Activated CD8-positive, alpha-beta memory T cell treated with anti-CD3 and anti-CD28 coated beads, Interleukin-2, amount 50 U/mL, for 48 hours (primary cell): Measurements from ENCODE around the gene CHCHD6.

Source experiments
- DNase-seq: peaks from one replicate; pipeline ENCODE4 v3.0.0-alpha.2; 2020

The CHCHD6 gene

GRCh38 chr3:126703512-126704493 is at the start of gene CHCHD6:
Gene CHCHD6 (plus strand): TSS chr3:126704240. CDS start chr3:126704313, 73 bp downstream.
- DNase-seq = peak; percentile 98

GRCh38 chr3:126654571-126655383 is 49.3 kb upstream of the CHCHD6 start, which contains the start of gene TXNRD3:
Gene TXNRD3 (minus strand): TSS chr3:126655124.
- peak; percentile 89 for DNase-seq

DNA sequence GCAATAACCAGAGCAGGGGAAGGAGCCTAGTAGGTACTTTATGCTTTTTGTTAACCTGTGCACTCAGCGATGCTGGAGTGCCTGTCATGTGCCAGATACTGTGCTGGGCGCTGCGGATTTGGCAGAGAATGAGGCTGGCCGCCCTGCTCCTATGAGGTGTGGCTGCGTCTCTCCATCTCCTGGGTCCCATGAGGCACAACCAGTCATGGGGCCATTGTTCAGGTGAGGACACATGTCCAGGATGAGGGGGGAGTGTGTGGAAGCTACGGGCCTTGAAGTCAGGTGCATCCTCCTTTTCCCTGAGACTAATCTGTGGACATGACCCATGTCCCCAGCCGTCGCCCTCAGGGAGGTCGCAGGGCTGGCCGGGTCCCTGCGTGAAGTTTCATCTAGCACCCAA is 48.2 kb upstream of the CHCHD6 start:
- no peak for DNase-seq

DNA sequence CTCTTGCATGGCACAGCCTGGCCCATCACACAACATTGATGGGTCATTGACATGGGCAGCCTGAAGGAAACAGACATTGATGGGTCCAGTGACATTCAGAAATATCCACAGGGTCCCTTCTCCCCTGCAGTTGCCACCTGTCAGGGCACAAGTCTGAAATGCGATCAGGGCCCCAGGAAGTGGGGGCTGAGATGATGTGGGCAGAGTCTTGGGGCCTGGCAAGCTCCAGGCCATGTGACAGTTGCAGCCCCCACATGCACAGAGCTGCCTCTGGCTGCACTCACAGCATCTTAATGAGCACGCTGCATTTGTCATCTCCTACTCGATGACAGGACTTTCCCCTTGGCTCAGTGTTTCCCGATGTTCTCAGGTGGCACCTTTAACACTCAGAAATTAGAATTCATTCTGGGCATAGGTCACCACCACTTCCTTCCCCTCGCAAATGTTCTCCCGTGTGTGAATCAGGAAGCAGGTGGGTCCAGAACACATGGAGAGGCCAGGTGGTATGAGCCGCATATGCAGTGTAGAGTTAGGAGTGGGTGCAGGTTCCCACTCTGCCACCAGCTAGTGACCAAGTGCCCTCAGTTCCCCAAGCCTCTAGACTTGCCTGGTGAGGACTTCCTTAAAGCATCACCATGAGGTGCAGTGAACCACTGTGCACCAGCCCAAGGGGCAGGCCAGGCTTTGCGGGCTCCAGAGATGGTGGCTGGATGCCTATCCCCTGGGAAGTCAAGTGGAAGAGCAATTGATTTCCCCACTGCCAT is 47.5 kb upstream of the CHCHD6 start:
- no peak for DNase-seq

DNA sequence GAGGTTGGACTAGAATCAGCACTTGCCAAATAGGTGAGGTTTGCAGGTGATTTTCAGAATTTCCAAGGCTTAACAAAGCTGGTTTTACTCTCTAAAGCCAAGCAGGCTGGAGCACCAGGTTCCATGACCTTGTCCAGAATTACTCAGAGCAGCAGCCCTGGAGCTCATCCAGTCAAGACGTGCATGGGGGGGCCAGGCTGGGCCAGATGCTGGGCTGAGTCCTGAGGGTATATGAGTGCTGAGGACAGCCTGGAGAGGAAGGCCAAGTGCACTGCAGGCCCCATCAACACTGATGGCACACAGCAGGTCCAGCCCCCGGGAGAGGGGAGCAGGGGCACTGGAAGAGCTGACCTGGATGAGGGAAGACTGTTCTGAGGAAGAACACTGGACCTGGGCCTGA is 46.1 kb upstream of the CHCHD6 start:
- no peak for DNase-seq

DNA sequence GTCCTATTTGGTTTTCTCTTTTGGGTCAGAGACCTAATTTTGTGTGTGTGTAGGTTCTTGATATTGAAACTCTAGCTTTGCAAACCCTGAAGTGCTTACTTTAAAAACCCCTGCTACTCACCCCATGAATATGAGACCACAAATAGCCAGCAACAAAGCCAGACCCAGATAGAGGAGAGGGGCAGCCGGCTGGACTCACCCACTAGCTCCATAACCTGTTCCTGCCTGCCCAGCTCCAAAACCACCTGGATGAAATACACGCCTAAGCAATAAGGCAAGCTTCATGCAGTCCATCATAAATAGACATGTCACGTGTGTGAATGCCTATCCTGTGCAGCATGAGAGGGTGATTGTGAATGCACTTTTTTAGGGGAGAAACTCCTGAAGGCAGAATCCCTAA is 45.5 kb upstream of the CHCHD6 start:
- no peak for DNase-seq

GRCh38 chr3:126659915-126660886 is 43.8 kb upstream of the CHCHD6 start:
- DNase-seq = no peak

DNA sequence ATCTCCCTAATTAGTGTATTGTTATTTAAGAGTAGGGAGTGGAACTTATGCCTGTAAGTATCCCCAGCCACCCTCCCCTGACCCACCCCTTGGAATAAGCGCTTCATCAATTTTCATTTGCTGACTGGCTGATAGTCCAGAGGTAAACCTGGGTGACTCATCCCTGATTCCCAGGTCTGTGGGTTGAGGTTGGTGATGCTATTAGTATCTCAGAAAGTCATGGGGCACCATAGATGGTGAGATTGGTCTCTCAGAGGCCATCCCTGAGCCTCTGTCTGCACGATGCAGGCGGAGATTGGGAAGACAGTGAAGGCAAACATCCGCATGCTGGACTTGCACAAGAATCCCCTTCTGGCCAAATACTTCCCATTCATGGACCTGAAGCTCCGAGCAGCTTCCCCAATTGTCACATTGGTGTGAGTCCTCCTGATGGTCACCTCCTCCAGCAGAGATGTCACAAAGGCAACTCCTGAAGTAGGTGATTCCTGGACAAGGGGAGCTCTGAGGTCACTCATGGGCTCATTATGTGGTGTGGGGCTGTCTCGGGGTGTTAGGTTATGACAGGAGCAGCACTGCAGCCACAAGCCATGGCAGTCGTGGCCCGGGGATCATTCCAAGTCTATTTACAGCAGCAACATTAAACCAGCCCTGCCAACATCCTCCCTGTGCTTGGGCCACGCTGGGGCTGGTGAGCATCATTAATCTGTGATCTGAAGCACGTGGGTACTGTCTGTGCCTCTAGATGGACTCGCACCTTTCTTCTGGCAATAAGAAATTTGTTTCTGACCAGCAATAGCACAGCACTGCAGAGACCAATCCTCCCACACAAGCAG is 42.3 kb upstream of the CHCHD6 start:
- DNase-seq = no peak

GRCh38 chr3:126663257-126663656 is 40.8 kb upstream of the CHCHD6 start:
- no peak for DNase-seq

DNA sequence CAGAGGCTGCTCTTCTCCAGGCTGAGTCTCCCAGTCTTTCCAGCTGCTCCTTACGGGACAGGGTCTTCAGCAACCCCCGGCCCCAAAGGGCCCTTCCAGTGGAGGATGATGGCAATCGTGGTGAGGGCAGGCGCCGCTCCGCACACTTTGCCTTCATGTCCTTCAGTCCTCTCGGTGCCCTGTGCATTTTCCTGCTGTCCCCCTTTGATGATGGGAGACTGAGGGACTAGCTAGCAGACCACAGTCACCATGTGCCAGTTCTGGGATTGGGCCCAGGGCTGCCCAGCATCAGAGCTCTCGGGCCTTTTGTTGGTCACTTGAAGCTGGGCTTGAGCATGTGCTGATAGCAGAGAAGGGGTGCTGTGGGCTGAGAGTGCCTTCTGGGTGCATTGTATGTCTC is 40.3 kb upstream of the CHCHD6 start:
- DNase-seq = no peak

DNA sequence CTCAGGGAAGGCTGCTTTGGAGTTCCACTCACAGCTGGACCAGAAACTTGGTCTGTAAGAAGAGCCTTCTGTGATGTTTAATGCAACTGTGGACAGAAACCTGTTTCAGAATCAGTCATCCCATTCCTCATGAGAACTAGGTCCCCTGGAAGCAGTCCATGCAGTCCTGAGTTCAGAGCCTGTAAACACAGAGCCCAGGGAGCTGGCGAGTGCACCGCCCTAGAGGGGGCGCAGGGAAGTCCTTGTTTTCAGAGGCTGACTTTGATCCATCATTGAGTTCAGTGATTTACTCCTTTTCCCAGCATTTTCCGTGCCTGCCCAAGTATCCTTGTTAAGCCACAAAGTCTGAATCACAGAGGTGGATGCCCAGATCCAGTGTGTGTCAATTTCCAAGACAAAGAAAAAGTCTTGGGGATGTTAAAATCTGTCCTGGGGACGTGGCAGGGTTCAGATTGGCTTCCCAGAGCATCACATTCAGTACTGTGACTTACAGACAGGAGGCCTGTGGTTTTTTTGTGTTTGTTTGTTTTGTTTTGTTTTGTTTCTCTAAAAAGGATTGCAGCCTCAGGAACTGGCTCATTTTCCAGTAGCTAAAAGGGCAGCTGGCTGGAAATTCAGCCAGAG is 39.3 kb upstream of the CHCHD6 start:
- no peak for DNase-seq

DNA sequence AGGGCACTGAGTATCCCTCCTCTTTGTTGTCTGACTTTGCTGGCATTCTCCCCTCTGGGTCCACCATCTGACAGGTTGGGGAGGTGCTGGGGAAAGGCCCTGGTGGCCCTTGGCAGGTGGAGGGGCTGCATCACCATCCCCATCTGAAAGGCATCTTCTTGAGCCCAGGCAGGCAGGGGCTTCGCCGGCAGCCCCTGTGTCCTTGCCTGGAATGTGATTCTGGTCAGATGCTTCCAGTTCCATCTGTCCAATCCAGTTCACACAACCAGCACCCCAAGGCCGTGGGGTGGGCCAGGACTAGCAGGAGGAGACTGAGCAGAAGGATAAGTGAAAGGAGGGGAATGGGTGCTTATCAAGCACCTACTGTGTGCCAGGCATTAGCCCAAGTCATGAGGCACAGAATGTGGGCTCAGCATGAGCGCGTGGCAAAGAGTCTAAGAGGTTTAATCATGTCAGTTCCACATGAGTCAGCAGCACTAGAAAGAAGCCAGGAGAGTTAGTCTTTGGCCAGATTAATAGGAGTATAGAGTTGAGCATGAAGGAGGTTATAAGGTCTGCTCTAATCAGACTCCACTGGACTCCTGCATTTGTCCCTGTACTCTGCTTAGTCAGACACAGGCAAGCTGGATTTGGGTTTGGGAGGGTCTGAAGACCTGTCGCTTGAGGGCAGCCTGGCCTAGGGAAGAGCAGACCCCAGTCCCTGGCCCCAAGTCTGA is 38.7 kb upstream of the CHCHD6 start:
- DNase-seq = no peak

DNA sequence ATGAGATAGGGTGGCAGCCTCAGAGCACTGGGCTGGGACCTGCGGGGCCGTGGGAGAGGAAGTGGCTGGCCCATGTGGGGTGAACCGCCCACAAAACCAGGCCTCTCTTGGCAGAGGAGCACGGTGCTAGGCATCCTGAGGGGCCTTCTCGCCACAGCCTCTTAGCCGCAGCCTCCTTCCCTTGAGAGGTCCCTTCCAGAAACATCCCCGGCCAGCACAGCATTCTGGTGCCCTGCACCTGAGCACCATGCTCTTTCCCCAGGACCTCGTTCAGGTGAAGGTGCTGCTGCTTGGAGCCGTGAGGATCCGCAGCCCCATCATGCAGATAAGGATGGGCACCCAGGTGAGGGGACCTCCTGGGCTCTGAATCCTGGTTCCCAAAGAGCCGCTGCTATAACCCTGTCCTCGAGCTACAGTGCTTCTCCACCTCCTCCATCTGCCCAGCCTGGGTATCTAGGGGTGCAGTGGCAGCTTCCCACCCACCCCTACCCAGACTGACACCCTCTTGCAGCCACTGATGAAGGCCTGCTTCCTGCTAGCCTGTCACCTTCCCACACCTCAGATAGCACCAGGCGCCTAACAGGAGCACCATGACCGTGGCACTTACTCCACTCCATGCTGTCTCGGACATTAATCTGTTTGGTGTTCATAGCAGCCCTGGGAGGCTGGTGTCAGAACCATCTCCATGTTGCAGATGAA is 37.9 kb upstream of the CHCHD6 start:
- DNase-seq = no peak

DNA sequence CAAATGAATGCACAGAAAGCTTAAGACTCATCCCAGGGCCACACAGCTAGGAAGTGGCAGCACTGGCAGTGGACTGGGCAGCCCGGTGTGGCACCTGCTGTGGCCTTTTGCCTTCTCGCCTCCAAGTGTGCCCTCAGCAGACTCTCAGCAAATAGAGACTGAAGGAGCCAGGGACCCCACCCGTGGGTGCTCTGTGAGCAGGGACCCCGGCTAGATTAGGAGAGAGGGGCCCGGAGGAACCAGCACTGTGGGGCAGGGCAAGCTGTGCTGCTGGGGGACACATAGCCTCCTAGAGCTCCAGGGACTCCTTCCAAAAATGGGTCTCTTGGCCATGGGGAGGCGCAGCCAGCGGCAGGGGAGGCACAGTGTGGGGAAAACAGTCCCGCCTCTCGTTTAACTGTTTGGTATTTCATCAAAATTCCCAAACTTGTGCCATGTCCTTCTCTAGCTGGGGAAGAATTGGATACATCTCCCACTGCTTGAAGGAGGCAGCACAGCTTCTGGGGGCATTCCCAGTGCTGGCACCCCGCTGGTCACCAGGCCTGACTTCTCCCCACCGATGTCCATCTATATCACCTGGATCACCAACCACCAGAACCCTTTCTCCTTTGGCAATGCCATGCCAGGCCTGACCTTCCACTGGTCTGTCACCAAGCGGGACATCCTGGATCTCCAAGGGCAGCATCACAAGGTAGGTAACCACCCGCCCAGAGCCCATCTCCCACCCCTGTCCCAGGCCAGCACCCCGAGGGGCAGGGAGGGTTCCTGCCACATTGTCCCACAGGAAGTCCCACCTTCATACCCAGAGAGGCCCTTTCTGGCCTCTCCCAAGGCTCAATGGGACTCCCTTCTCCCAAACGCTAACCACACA is 37.1 kb upstream of the CHCHD6 start:
- no peak for DNase-seq

GRCh38 chr3:126667631-126668449 is 36.2 kb upstream of the CHCHD6 start:
- DNase-seq = no peak

GRCh38 chr3:126668450-126669401 is 35.3 kb upstream of the CHCHD6 start:
- no peak for DNase-seq
